Ishikawa (cell line): ENCODE measurements around the gene LINGO4.

Experiments used
- CEBPB ChIP-seq: IDR thresholded peaks from 2 replicates; pipeline ENCODE4 v1.6.1; 2012
- CREB1 ChIP-seq: IDR thresholded peaks from 2 replicates; pipeline ENCODE4 v1.6.1; 2012; ENCODE audit warnings: low read depth
- EGR1 ChIP-seq: IDR thresholded peaks from 2 replicates; pipeline ENCODE4 v1.6.1; 2012
- EP300 ChIP-seq: IDR thresholded peaks from 2 replicates; pipeline ENCODE4 v1.6.1; 2012; ENCODE audit warnings: borderline replicate concordance
- FOXM1 ChIP-seq: IDR thresholded peaks from 2 replicates; pipeline ENCODE4 v1.6.1; 2012; ENCODE audit warnings: low read depth, borderline replicate concordance
- NFIC ChIP-seq: IDR thresholded peaks from 2 replicates; pipeline ENCODE4 v1.6.1; 2012
- RAD21 ChIP-seq: IDR thresholded peaks from 2 replicates; pipeline ENCODE4 v1.6.1; 2012; ENCODE audit warnings: low read depth
- TAF1 ChIP-seq: IDR thresholded peaks from 2 replicates; pipeline ENCODE4 v1.6.1; 2012; ENCODE audit warnings: low read depth, mild to moderate bottlenecking
- TCF12 ChIP-seq: IDR thresholded peaks from 2 replicates; pipeline ENCODE4 v1.6.1; 2012; ENCODE audit warnings: low read depth
- TEAD4 ChIP-seq: IDR thresholded peaks from 2 replicates; pipeline ENCODE4 v1.6.1; 2012
- YY1 ChIP-seq: IDR thresholded peaks from 2 replicates; pipeline ENCODE4 v1.6.1; 2012; ENCODE audit warnings: low read depth
- ZBTB7A ChIP-seq: IDR thresholded peaks from 2 replicates; pipeline ENCODE4 v1.6.1; 2012; ENCODE audit warnings: low read depth
- TF ChIP-seq, protein P1 (sequence below): IDR thresholded peaks from 2 replicates; pipeline ENCODE4 v1.6.1; 2012; ENCODE audit warnings: low read depth, mild to moderate bottlenecking
- TF ChIP-seq, protein P2 (sequence below): IDR thresholded peaks from 2 replicates; pipeline ENCODE4 v1.6.1; 2012
- TF ChIP-seq, protein P3 (sequence below): IDR thresholded peaks from 2 replicates; pipeline ENCODE4 v1.6.1; 2012

The LINGO4 gene

DNA sequence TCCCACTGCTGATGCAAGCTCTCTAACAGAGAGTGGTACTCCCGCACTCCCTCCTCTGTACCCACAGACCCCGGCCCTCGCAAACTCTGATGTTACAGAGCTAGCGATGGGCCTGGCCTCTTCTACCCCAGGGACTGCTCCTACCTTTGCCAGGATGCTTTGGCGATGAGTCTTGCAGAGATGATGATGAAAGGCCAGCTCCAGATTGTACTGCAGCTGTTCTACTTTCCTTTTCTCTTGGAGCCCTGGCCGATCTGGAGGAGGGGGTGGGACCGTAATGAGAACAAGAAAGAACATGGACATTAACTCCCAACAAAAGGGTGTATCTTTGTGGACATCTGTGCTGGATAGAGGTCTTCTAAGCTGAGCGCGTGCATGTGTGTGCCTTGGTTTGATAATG is 6.0 kb upstream of the LINGO4 start:
- TF ChIP-seq EGR1 (no peak), CEBPB (no peak), TAF1 (no peak), FOXM1 (no peak), RAD21 (no peak), NFIC (no peak)

DNA sequence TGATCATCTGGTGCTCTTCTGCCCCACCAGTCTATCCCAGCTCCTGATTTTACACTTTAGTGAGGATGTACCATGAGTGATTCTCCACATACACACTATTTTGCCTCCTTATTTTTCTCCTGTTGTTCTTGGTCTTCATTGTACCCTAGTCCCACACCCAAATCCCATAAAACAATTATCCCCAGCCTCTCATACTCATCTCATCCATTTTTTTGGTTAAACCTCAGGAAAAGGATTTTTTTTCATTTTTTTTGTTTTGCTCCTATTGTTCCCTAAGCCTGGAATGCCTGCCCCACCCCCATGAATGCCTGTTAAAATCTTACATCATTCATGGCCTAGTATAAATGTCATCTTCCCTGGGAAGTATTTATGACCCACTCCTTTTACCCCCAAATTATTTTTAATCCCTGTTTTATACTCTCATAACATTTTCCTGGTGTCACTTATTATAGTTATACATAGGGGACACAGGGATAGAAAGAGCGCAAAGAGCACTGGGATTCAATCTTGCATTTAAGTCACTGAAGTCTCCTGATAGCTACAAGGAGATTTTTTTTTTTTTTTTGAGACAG is 4.9 kb upstream of the LINGO4 start:
- TF ChIP-seq FOXM1 (no peak), TEAD4 (peak; percentile 30; the same call in 1 of the 2 replicates)

DNA sequence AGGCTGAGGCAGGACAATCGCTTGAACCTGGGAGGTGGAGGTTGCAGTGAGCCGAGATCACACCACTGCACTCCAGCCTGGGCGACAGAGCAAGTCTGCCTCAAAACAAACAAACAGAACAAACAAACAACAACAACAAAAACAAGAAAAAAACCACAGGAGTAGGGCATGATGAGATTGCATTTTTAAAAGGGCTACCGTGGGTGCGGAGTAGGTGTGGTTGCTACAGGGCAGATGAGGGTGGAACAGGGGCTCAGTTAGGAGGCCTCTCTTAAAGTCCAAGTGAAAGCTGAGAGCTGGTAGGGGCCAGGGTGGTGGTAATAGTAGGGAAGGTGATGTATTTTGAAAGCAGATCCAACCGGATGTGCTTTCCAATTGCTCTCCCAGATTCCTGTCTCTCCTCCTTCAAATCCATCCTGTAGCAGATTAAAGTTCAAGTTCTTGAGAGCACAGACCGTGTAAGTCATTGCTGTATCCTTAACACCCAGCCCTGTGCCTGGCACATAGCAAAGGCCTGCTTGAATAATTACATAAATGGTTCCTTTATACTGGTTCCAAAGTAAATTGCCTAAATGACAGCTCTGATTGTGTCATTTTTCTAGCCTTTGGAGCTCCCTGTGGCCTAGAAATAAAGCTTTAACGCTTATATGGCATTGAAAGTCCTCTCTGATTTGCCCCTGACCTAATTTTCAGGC is 4.2 kb upstream of the LINGO4 start:
- TF ChIP-seq TEAD4 = no peak
- peak; percentile 68 for TF ChIP-seq CEBPB

DNA sequence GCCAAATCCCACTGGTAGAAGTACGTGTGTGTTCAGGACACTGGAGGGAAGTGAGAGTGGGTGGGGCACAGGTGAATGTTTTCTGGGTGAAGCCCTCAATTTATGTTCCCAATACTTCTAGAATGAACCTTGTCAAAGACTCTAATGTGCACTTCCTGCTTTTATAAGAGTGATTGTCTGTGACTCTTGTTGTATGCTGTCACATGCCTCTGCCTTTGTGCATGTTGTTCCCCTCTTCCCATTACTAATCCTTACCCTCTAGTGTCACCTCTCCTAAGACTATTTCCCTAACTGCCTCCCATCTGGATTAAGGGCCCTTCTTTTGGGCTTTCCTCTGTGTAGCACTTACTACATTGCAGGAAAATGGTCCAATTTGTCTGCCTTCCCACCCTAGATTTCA is 2.5 kb upstream of the LINGO4 start:
- no peak for TF ChIP-seq EP300
- TF ChIP-seq RAD21 = no peak
- no peak for TF ChIP-seq CEBPB
- TF ChIP-seq TEAD4 = no peak
- TF ChIP-seq, protein P1, sequence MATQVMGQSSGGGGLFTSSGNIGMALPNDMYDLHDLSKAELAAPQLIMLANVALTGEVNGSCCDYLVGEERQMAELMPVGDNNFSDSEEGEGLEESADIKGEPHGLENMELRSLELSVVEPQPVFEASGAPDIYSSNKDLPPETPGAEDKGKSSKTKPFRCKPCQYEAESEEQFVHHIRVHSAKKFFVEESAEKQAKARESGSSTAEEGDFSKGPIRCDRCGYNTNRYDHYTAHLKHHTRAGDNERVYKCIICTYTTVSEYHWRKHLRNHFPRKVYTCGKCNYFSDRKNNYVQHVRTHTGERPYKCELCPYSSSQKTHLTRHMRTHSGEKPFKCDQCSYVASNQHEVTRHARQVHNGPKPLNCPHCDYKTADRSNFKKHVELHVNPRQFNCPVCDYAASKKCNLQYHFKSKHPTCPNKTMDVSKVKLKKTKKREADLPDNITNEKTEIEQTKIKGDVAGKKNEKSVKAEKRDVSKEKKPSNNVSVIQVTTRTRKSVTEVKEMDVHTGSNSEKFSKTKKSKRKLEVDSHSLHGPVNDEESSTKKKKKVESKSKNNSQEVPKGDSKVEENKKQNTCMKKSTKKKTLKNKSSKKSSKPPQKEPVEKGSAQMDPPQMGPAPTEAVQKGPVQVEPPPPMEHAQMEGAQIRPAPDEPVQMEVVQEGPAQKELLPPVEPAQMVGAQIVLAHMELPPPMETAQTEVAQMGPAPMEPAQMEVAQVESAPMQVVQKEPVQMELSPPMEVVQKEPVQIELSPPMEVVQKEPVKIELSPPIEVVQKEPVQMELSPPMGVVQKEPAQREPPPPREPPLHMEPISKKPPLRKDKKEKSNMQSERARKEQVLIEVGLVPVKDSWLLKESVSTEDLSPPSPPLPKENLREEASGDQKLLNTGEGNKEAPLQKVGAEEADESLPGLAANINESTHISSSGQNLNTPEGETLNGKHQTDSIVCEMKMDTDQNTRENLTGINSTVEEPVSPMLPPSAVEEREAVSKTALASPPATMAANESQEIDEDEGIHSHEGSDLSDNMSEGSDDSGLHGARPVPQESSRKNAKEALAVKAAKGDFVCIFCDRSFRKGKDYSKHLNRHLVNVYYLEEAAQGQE = no peak
- TF ChIP-seq YY1 = no peak
- TF ChIP-seq TCF12 = no peak
- no peak for TF ChIP-seq ZBTB7A
- TF ChIP-seq, protein P2, sequence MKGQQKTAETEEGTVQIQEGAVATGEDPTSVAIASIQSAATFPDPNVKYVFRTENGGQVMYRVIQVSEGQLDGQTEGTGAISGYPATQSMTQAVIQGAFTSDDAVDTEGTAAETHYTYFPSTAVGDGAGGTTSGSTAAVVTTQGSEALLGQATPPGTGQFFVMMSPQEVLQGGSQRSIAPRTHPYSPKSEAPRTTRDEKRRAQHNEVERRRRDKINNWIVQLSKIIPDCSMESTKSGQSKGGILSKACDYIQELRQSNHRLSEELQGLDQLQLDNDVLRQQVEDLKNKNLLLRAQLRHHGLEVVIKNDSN = no peak
- TF ChIP-seq, protein P3, sequence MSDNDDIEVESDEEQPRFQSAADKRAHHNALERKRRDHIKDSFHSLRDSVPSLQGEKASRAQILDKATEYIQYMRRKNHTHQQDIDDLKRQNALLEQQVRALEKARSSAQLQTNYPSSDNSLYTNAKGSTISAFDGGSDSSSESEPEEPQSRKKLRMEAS = no peak
- TF ChIP-seq EGR1 = no peak
- no peak for TF ChIP-seq TAF1
- no peak for TF ChIP-seq NFIC
- TF ChIP-seq CREB1 = no peak
- TF ChIP-seq FOXM1 = no peak

DNA sequence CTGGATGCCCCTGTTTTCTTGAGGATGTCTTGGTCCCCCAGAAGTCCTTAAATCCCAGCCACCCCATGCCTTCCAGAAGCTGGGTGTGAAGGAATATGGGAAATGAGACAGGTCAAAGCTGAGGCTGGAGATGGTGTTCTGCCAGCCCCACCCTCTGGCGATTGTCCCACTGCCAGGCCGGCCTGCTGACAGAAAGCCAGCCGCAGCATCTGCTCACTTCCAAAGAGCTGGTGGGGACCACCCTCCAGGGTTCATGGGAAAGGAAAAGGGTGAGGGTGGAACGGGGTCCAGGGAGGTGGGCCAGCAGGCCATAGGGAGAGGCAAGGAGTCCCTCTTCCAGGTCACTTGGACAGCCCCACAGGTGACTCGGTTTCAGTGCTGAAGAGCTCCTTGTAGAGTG is 1.9 kb upstream of the LINGO4 start:
- TF ChIP-seq EP300 (no peak), YY1 (no peak), TEAD4 (no peak), CEBPB (no peak), RAD21 (no peak), TAF1 (no peak), TCF12 (no peak), FOXM1 (no peak), CREB1 (no peak), NFIC (no peak), ZBTB7A (no peak), EGR1 (no peak)
- TF ChIP-seq, protein P1 = no peak
- TF ChIP-seq, protein P3 = no peak
- TF ChIP-seq, protein P2 = no peak

DNA sequence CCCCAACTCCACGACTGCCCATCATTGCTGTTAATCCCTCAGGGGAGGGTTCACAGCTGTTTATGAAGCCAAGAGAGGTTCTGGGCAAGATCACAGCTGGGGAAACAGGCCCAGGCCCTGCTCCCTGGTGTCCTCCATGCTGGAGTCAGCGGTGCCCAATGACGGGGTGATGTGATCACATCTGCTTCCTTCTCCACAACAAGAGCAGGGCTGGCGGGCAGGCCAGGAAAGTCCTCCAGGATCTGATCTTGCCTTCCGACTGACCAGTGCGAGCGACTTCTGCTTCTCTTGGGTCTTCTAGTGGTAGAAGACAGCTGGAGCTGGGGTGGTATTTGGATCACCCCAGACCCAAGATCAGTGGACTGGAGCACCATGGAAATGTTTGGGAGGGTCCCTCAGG is 951 bp upstream of the LINGO4 start:
- TF ChIP-seq TEAD4 = no peak
- TF ChIP-seq, protein P3 = no peak
- TF ChIP-seq, protein P1 = no peak
- no peak for TF ChIP-seq CREB1
- no peak for TF ChIP-seq RAD21
- TF ChIP-seq, protein P2 = no peak
- no peak for TF ChIP-seq EP300
- TF ChIP-seq EGR1 = no peak
- TF ChIP-seq CEBPB = no peak
- no peak for TF ChIP-seq ZBTB7A
- no peak for TF ChIP-seq YY1
